SK-N-MC (cell line): ENCODE results near the gene APRT.

Experiments
- EZH2 ChIP-seq: fragments of 200-600 bp; sonication (generic); IDR thresholded peaks from one replicate; pipeline ENCODE4 v1.6.1; 2017; ENCODE audit warnings: antibody characterized with exemption
- FOXP2 ChIP-seq: optimal IDR thresholded peaks from 2 replicates; pipeline ENCODE3; 2011; ENCODE audit warnings: mild to moderate bottlenecking, moderate library complexity; ENCODE audit not compliant: insufficient read depth; ENCODE audit errors: extremely low read length, control extremely low read depth
- POLR2AphosphoS5 ChIP-seq: IDR thresholded peaks from 2 replicates; pipeline ENCODE4 v1.6.1; 2012; ENCODE audit warnings: mild to moderate bottlenecking, low read depth, low read length, borderline replicate concordance

DNA sequence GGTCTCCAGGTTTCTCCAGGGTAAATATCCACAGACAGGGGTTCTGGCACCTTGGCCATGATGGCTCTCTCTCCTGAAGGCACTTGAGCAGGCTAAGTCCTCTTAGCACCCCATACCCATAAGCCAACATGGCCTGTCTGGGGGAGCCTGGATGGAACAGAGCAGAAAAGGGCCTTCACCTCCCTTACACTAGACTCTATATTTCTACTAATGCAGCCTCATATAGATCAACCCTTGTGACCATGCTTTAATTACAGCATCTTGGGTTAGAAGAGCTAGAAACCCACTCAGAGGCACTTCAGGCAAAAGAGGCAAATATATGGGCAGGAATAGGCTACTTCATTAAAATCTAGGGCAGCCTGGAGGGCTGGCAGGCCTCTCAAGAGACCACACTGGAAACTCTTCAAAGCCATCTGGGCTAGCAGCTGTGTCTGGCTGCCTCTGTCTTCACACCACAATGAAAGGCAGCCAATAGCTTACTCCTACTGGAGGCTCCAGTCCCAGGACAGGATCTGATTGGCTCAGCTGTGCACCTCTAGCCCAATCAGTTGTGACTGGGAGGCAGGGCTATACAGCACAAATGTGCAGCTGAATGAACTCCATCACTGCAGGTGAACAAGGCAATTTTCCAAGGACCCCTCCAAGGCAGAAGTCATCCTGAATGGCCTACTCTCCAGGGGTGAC lies 12.8 kb downstream of the APRT start:
- TF ChIP-seq POLR2AphosphoS5 (no peak), EZH2 (no peak), FOXP2 (no peak)
